ENCODE measurements around the gene ADGRV1. TPM values are rescaled to one million over a fixed set of nuclear protein-coding genes. Genes with fewer than 3 reads are reported as not detected.
"Not testable (repeated sequence)": the region's sequence is repeated elsewhere in the genome, so short reads cannot be mapped to it uniquely, and the experiment has no call there.

Gene ADGRV1
- total RNA-seq, 5 donors from 2014 or later (not counting 1 experiment from before 2014, with no cell fraction given) = 0.68 to 1.6 (median 1.2) TPM; not detected in 1

DNA sequence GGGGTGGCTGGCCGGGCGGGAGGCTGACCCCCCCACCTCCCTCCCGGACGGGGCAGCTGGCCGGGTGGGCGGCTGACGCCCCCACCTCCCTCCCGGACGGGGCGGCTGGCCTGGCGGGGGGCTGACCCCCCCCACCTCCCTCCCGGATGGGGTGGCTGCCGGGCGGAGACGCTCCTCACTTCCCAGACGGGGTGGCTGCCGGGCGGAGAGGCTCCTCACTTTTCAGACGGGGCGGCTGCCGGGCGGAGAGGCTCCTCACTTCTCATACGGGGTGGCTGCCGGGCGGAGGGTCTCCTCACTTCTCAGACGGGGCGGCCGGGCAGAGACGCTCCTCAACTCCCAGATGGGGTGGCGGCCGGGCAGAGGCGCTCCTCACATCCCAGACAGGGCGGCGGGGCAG lies 37.2 kb downstream of the ADGRV1 start:
- H3K9me3 Mint-ChIP-seq; H3K9me3 ChIP-seq; H3K27me3 Mint-ChIP-seq; H3K4me3 ChIP-seq (ENCODE audit: control insufficient read depth in 1 of 2, extremely low read depth in 1 of 2, low read length in 1 of 2); H3K4me1 ChIP-seq (ENCODE audit: control insufficient read depth in 1 of 2, extremely low read depth in 1 of 2, insufficient read depth in 2 of 2, low read length in 2 of 2); DNase-seq; H3K36me3 ChIP-seq (ENCODE audit: control insufficient read depth in 2 of 2, extremely low read depth in 1 of 2, insufficient read depth in 1 of 2, low read length in 1 of 2); CTCF ChIA-PET; H3K36me3 Mint-ChIP-seq; POLR2A ChIA-PET; H3K4me1 Mint-ChIP-seq; H3K27ac ChIP-seq (ENCODE audit: low read length); H3K27me3 ChIP-seq (replicated peaks in 1 of 2; ENCODE audit: control insufficient read depth in 2 of 2, extremely low read depth in 1 of 2, insufficient read depth in 2 of 2, low read length in 1 of 2); H3K27ac Mint-ChIP-seq; H3K4me3 Mint-ChIP-seq; ATAC-seq (replicated peaks in 1 of 4): not testable (repeated sequence)
- WGBS (ENCODE audit: insufficient coverage) = 80% methylated on average over 1 of the region's 34 CpGs

DNA sequence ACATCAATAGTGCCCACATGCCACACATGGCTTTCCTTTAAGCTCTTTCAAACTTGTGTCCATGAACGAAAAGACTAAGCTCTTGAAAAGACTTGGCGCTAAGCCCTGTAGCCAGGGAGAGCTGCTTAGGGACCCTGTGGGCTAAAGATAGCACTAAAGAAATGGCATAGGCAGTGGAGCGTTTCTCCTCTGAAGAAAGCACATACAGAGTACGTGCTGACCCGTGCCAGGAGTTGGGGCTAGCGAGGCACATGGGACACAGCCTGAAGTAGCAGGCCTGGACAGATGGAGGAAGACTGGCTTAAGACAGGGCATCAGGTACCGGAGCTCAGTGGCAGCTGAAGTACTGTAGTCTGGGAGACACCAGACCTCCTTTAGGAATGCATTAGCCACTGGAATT lies 39.7 kb downstream of the ADGRV1 start:
- POLR2A ChIA-PET = no interaction called here
- Mint-ChIP-seq H3K4me3 (no peak overlapping the region), H3K27ac (no peak overlapping the region), H3K4me1 (no peaks in the 10 kb centered on the region), H3K9me3 (no peaks in the 10 kb centered on the region), H3K27me3 (peaks cover 5 to 8% of the 10 kb centered on the region in 2 donors), H3K36me3 (no peaks in the 10 kb centered on the region)
- no peak for ATAC-seq (replicated peaks in 1 of 4)
- no peaks in the 10 kb centered on the region for H3K4me1 ChIP-seq (ENCODE audit: control insufficient read depth in 1 of 2, extremely low read depth in 1 of 2, insufficient read depth in 2 of 2, low read length in 2 of 2)
- H3K27me3 ChIP-seq (replicated peaks in 1 of 2; ENCODE audit: control insufficient read depth in 2 of 2, extremely low read depth in 1 of 2, insufficient read depth in 2 of 2, low read length in 1 of 2) = peaks cover 0 to 2% of the 10 kb centered on the region in 2 experiments
- H3K27ac ChIP-seq (ENCODE audit: low read length) = no peak overlapping the region
- no peak for DNase-seq
- CTCF ChIA-PET = no interaction called here
- H3K4me3 ChIP-seq (ENCODE audit: control insufficient read depth in 1 of 2, extremely low read depth in 1 of 2, low read length in 1 of 2) = no peak overlapping the region
- H3K9me3 ChIP-seq = no peaks in the 10 kb centered on the region
- no peaks in the 10 kb centered on the region for H3K36me3 ChIP-seq (ENCODE audit: control insufficient read depth in 2 of 2, extremely low read depth in 1 of 2, insufficient read depth in 1 of 2, low read length in 1 of 2)
- 91% methylated on average over 6 of the region's 7 CpGs for WGBS (ENCODE audit: insufficient coverage)

DNA sequence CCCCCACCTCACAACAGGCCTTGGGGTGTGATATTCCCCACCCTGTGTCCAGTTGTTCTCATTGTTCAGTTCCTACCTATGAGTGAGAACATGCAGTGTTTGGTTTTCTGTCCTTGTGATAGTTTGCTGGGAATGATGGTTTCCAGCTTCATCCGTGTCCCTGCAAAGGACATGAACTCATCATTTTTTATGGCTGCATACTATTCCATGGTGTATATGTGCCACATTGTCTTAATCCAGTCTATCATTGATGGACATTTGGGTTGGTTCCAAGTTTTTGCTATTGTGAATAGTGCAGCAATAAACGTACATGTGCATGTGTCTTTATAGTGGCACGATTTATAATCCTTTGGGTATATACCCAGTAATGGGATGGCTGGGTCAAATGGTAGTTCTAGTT lies 41.7 kb downstream of the ADGRV1 start:
- H3K4me3 ChIP-seq (ENCODE audit: control insufficient read depth in 1 of 2, extremely low read depth in 1 of 2, low read length in 1 of 2); H3K27ac ChIP-seq (ENCODE audit: low read length); H3K4me1 ChIP-seq (ENCODE audit: control insufficient read depth in 1 of 2, extremely low read depth in 1 of 2, insufficient read depth in 2 of 2, low read length in 2 of 2); DNase-seq; H3K27ac Mint-ChIP-seq; H3K36me3 Mint-ChIP-seq; H3K4me1 Mint-ChIP-seq; H3K9me3 ChIP-seq; H3K4me3 Mint-ChIP-seq; ATAC-seq (replicated peaks in 1 of 4); CTCF ChIA-PET; POLR2A ChIA-PET; H3K27me3 ChIP-seq (replicated peaks in 1 of 2; ENCODE audit: control insufficient read depth in 2 of 2, extremely low read depth in 1 of 2, insufficient read depth in 2 of 2, low read length in 1 of 2); H3K36me3 ChIP-seq (ENCODE audit: control insufficient read depth in 2 of 2, extremely low read depth in 1 of 2, insufficient read depth in 1 of 2, low read length in 1 of 2); H3K9me3 Mint-ChIP-seq: not testable (repeated sequence)
- WGBS (ENCODE audit: insufficient coverage) = no CpG with 5 or more reads among the region's 3 CpGs
- H3K27me3 Mint-ChIP-seq = peaks cover 7 to 15% of the 10 kb centered on the region in 2 donors

DNA sequence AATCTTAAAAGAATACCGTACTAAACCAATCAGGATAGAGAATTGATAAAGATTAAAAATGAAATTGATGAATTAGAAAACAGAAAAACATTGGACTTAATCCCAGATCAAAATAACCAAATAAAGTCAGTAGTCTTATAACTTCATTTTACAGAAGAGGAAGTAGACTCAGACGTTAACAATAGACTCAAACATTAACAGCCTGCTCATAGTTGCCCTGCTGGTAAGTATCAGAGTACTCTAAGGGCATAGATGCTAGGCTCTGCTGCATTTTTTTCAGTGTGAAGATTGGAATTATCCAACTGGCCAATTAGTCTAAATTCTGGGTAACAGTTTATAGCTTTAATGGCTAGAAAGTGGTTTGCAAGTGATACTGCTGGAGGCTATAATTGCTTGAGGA lies 42.9 kb downstream of the ADGRV1 start:
- ATAC-seq (replicated peaks in 1 of 4) (no peak), DNase-seq (no peak)
- ChIA-PET CTCF (no interaction called here), POLR2A (no interaction called here)
- WGBS (ENCODE audit: insufficient coverage) = no CpG with 5 or more reads among the region's 2 CpGs
- Mint-ChIP-seq H3K27ac (no peak overlapping the region), H3K4me3 (no peak overlapping the region), H3K4me1 (no peaks in the 10 kb centered on the region), H3K36me3 (no peaks in the 10 kb centered on the region), H3K9me3 (no peaks in the 10 kb centered on the region), H3K27me3 (peaks cover 9 to 17% of the 10 kb centered on the region in 2 donors)
- Histone ChIP-seq H3K9me3 (no peaks in the 10 kb centered on the region), H3K4me1 (ENCODE audit: control insufficient read depth in 1 of 2, extremely low read depth in 1 of 2, insufficient read depth in 2 of 2, low read length in 2 of 2) (no peaks in the 10 kb centered on the region), H3K36me3 (ENCODE audit: control insufficient read depth in 2 of 2, extremely low read depth in 1 of 2, insufficient read depth in 1 of 2, low read length in 1 of 2) (no peaks in the 10 kb centered on the region), H3K27ac (ENCODE audit: low read length) (no peak overlapping the region), H3K27me3 (replicated peaks in 1 of 2; ENCODE audit: control insufficient read depth in 2 of 2, extremely low read depth in 1 of 2, insufficient read depth in 2 of 2, low read length in 1 of 2) (peaks cover 0 to 4% of the 10 kb centered on the region in 2 experiments), H3K4me3 (ENCODE audit: control insufficient read depth in 1 of 2, extremely low read depth in 1 of 2, low read length in 1 of 2) (no peak overlapping the region)

DNA sequence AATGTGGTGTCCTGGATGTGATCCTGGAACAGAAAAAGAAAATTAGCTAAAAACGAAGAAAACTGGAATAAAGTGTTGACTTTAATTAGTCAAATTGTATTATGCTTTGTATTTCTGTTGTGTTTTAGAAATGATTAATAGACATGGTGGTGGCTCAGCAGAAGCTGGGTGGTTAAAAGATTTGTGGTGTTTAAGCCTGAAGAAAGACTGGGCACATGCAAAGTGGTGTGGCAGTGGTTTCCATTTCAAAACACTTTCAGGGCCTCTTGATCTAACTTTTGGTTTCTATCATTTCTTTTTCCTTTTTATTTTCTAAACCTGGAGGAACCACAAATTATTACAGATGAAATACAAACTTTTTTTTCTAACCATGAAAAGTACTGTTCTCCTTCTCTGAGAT lies 44.1 kb downstream of the ADGRV1 start:
- Mint-ChIP-seq H3K27ac (no peak overlapping the region), H3K4me1 (no peaks in the 10 kb centered on the region), H3K27me3 (peaks cover 12 to 16% of the 10 kb centered on the region in 2 donors), H3K9me3 (no peaks in the 10 kb centered on the region), H3K36me3 (no peaks in the 10 kb centered on the region), H3K4me3 (no peak overlapping the region)
- Histone ChIP-seq H3K9me3 (no peaks in the 10 kb centered on the region), H3K27me3 (replicated peaks in 1 of 2; ENCODE audit: control insufficient read depth in 2 of 2, extremely low read depth in 1 of 2, insufficient read depth in 2 of 2, low read length in 1 of 2) (peaks cover 0 to 4% of the 10 kb centered on the region in 2 experiments), H3K4me1 (ENCODE audit: control insufficient read depth in 1 of 2, extremely low read depth in 1 of 2, insufficient read depth in 2 of 2, low read length in 2 of 2) (no peaks in the 10 kb centered on the region), H3K27ac (ENCODE audit: low read length) (no peak overlapping the region), H3K4me3 (ENCODE audit: control insufficient read depth in 1 of 2, extremely low read depth in 1 of 2, low read length in 1 of 2) (no peak overlapping the region), H3K36me3 (ENCODE audit: control insufficient read depth in 2 of 2, extremely low read depth in 1 of 2, insufficient read depth in 1 of 2, low read length in 1 of 2) (no peaks in the 10 kb centered on the region)
- ATAC-seq (replicated peaks in 1 of 4) (no peak), DNase-seq (no peak)
- POLR2A ChIA-PET = no interaction called here
- 50% methylated on average over 1 of the region's 1 CpG for WGBS (ENCODE audit: insufficient coverage)
- CTCF ChIA-PET = interaction anchor here in 1 of 2 donors (0.7 kb wide), 1 partner anchor 163 kb away, joined by 3 read pairs; no protein-coding TSS in a partner anchor

DNA sequence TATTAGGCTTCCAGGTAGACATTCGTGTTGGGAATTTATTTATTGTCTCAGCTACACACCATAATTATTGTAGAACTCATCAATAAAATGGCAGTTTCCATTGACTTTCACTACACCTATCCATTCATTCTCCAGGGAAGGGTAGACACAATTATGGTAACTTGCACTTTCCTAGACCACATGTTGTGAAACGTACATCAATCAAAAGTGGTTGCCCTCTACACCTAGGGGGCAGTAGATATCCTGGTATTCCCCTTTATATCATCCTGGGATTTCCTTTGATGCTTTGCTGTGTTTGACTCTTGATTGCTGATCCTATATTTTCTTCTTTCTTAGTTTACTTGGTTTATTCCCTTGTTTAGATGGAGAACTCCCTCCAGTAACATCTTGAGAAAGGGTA lies 47.9 kb downstream of the ADGRV1 start:
- POLR2A ChIA-PET = no interaction called here
- H3K9me3 ChIP-seq = no peaks in the 10 kb centered on the region
- Mint-ChIP-seq H3K27me3 (peaks cover 16 to 27% of the 10 kb centered on the region in 2 donors), H3K36me3 (no peaks in the 10 kb centered on the region), H3K4me1 (no peaks in the 10 kb centered on the region), H3K9me3 (no peaks in the 10 kb centered on the region), H3K4me3 (no peak overlapping the region), H3K27ac (no peak overlapping the region)
- H3K27ac ChIP-seq (ENCODE audit: low read length) = no peak overlapping the region
- no peaks in the 10 kb centered on the region for H3K4me1 ChIP-seq (ENCODE audit: control insufficient read depth in 1 of 2, extremely low read depth in 1 of 2, insufficient read depth in 2 of 2, low read length in 2 of 2)
- no peaks in the 10 kb centered on the region for H3K36me3 ChIP-seq (ENCODE audit: control insufficient read depth in 2 of 2, extremely low read depth in 1 of 2, insufficient read depth in 1 of 2, low read length in 1 of 2)
- WGBS (ENCODE audit: insufficient coverage) = no CpG with 5 or more reads among the region's 2 CpGs
- CTCF ChIA-PET = no interaction called here
- DNase-seq = no peak
- no peak overlapping the region for H3K4me3 ChIP-seq (ENCODE audit: control insufficient read depth in 1 of 2, extremely low read depth in 1 of 2, low read length in 1 of 2)
- peaks cover 0 to 2% of the 10 kb centered on the region in 2 experiments for H3K27me3 ChIP-seq (replicated peaks in 1 of 2; ENCODE audit: control insufficient read depth in 2 of 2, extremely low read depth in 1 of 2, insufficient read depth in 2 of 2, low read length in 1 of 2)
- ATAC-seq (replicated peaks in 1 of 4) = no peak

DNA sequence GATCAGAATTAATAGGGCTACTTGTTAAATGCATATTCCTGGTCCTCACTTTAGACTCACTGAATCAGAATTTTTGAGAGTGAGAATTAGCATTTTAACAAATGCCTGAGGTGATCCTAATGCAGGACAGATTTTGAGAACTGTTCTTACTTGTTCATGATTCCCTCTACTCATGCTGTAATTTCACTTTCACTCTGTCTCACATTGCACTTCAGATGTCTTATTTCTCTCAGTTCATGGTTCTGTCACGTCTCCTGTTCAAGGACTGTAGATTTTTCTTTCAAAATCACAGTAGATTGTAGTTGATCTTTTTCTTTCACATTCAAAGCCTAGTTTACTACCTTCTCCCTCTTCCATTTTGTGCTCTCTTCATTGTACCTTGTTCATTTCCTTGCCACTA lies 54.3 kb downstream of the ADGRV1 start:
- no peaks in the 10 kb centered on the region for H3K9me3 Mint-ChIP-seq
- H3K27me3 Mint-ChIP-seq = peaks cover 5 to 18% of the 10 kb centered on the region in 2 donors
- Histone ChIP-seq H3K27me3 (replicated peaks in 1 of 2; ENCODE audit: control insufficient read depth in 2 of 2, extremely low read depth in 1 of 2, insufficient read depth in 2 of 2, low read length in 1 of 2) (no peaks in the 10 kb centered on the region), H3K36me3 (ENCODE audit: control insufficient read depth in 2 of 2, extremely low read depth in 1 of 2, insufficient read depth in 1 of 2, low read length in 1 of 2) (no peaks in the 10 kb centered on the region), H3K27ac (ENCODE audit: low read length) (no peak overlapping the region), H3K9me3 (no peaks in the 10 kb centered on the region), H3K4me1 (ENCODE audit: control insufficient read depth in 1 of 2, extremely low read depth in 1 of 2, insufficient read depth in 2 of 2, low read length in 2 of 2) (no peaks in the 10 kb centered on the region), H3K4me3 (ENCODE audit: control insufficient read depth in 1 of 2, extremely low read depth in 1 of 2, low read length in 1 of 2) (no peak overlapping the region)
- no peak for ATAC-seq (replicated peaks in 1 of 4)
- H3K36me3 Mint-ChIP-seq = no peaks in the 10 kb centered on the region
- CTCF ChIA-PET = no interaction called here
- POLR2A ChIA-PET = no interaction called here
- no peak for DNase-seq
- H3K27ac Mint-ChIP-seq = no peak overlapping the region
- WGBS (ENCODE audit: insufficient coverage) = no CpG with 5 or more reads among the region's 1 CpG
- peaks cover 0 to 5% (median 0%) of the 10 kb centered on the region in 3 donors for H3K4me1 Mint-ChIP-seq
- no peak overlapping the region for H3K4me3 Mint-ChIP-seq
